ENCODE data around the gene SCN2B. TPM values are rescaled to one million over a fixed set of nuclear protein-coding genes. Genes with fewer than 3 reads are reported as not detected.

Gene SCN2B
- total and polyA plus RNA-seq, 2 donors = 0.73 to 1.6 TPM

Other genes with a start within 250 kb of the SCN2B start
- gene TMPRSS13, start 247.2 kb downstream of the SCN2B start, total RNA-seq = 1.5 TPM
- gene TMPRSS13, start 247.2 kb downstream of the SCN2B start, polyA plus RNA-seq = 3.5 TPM
- 22.7 TPM for gene IL10RA, start 190.2 kb downstream of the SCN2B start, total RNA-seq
- 24.2 TPM for gene IL10RA, start 190.2 kb downstream of the SCN2B start, polyA plus RNA-seq
- 2.5 TPM for gene TMPRSS4, start 99.6 kb downstream of the SCN2B start, total RNA-seq
- 7.4 TPM for gene TMPRSS4, start 99.6 kb downstream of the SCN2B start, polyA plus RNA-seq
- 0.05 TPM for gene SMIM35, start 89.7 kb downstream of the SCN2B start, total RNA-seq
- 0.09 TPM for gene SMIM35, start 89.7 kb downstream of the SCN2B start, polyA plus RNA-seq
- gene SCN4B, start 23.8 kb downstream of the SCN2B start, total RNA-seq = 2.1 TPM
- gene SCN4B, start 23.8 kb downstream of the SCN2B start, polyA plus RNA-seq = 1.3 TPM
- 58.8 TPM for gene JAML, start 48.4 kb upstream of the SCN2B start, total RNA-seq
- 39.7 TPM for gene JAML, start 48.4 kb upstream of the SCN2B start, polyA plus RNA-seq
- gene MPZL3, start 75.7 kb upstream of the SCN2B start, total RNA-seq = 3.9 TPM
- 7.0 TPM for gene MPZL3, start 75.7 kb upstream of the SCN2B start, polyA plus RNA-seq
- gene MPZL2, start 87.7 kb upstream of the SCN2B start, total RNA-seq = 18.1 TPM
- gene MPZL2, start 87.7 kb upstream of the SCN2B start, polyA plus RNA-seq = 47.7 TPM
- 203 TPM for gene CD3E, start 128.1 kb upstream of the SCN2B start, total RNA-seq
- 328 TPM for gene CD3E, start 128.1 kb upstream of the SCN2B start, polyA plus RNA-seq
- gene CD3D, start 166.1 kb upstream of the SCN2B start, total RNA-seq = 1,261 TPM
- gene CD3D, start 166.1 kb upstream of the SCN2B start, polyA plus RNA-seq = 501 TPM
- gene CD3G, start 167.7 kb upstream of the SCN2B start, total RNA-seq = 227 TPM
- 32.0 TPM for gene CD3G, start 167.7 kb upstream of the SCN2B start, polyA plus RNA-seq
- gene UBE4A, start 183.0 kb upstream of the SCN2B start, total RNA-seq = 22.2 TPM
- 40.6 TPM for gene UBE4A, start 183.0 kb upstream of the SCN2B start, polyA plus RNA-seq
- 452 TPM for gene ATP5MG, start 225.0 kb upstream of the SCN2B start, total RNA-seq
- gene ATP5MG, start 225.0 kb upstream of the SCN2B start, polyA plus RNA-seq = 371 TPM